Subcutaneous adipose tissue (tissue), 4 donors: ENCODE results near the gene MGAT3. TPM values are rescaled to one million over a fixed set of nuclear protein-coding genes. Genes with fewer than 3 reads are reported as not detected.

Experiments
- total RNA-seq, 4 donors: library from RNA; depleted of rRNA; stranded (reverse); fragments of >200 nt; gene quantifications; one replicate each; pipeline ENCODE4 v1.1.0, GENCODE V29; 2016
- TF ChIP-seq, protein P1 (sequence below): fragments of 450-650 bp; IDR thresholded peaks from one replicate; pipeline ENCODE4 v1.5.1; 2016; ENCODE audit warnings: low read depth, mild to moderate bottlenecking, control low read depth, antibody characterized with exemption, moderate library complexity

MGAT3 gene
- total RNA-seq, 4 donors from 2014 or later, result 6.5 to 13.4 (median 10.5) TPM

DNA sequence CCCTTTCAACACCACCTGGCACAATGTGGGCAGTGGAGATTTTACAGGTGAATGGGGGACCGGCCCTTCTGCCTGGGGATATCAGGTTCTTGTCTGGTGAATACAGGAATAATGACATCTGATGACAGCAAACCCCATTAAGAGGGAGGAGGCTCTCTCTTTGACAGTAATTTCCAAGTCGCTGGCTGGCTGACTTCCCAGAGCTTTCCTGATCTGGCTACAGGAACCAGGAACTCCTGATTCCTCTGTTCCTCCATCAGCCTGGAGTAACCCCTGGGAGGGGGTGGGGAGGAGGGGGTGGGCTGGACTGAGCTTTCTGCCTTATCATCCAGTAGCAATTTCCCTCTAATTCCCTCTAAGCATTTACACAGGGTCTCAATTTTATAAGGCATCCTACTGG, 41.6 kb downstream of the MGAT3 start:
- TF ChIP-seq, protein P1, sequence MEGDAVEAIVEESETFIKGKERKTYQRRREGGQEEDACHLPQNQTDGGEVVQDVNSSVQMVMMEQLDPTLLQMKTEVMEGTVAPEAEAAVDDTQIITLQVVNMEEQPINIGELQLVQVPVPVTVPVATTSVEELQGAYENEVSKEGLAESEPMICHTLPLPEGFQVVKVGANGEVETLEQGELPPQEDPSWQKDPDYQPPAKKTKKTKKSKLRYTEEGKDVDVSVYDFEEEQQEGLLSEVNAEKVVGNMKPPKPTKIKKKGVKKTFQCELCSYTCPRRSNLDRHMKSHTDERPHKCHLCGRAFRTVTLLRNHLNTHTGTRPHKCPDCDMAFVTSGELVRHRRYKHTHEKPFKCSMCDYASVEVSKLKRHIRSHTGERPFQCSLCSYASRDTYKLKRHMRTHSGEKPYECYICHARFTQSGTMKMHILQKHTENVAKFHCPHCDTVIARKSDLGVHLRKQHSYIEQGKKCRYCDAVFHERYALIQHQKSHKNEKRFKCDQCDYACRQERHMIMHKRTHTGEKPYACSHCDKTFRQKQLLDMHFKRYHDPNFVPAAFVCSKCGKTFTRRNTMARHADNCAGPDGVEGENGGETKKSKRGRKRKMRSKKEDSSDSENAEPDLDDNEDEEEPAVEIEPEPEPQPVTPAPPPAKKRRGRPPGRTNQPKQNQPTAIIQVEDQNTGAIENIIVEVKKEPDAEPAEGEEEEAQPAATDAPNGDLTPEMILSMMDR, result no peak

DNA sequence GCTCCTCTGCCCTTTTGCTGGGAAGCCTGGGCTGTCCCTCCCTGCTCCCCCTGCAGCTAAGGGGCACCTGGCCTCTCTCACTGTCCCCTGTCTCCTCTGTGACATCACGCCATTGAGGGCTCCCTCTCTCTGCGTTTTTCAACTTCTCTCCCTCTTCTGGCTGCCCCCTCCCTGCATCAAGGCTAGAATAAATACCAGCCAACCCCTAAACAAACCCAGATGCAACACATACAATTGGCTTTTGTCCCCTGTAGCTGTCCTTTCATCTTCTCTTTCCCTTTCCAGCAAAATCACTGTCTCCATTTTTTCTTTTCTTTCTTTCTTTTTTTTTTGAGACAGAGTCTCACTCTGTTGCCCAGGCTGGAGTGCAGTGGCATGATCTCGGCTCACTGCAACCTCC, 42.0 kb downstream of the MGAT3 start:
- TF ChIP-seq, protein P1, result no peak

DNA sequence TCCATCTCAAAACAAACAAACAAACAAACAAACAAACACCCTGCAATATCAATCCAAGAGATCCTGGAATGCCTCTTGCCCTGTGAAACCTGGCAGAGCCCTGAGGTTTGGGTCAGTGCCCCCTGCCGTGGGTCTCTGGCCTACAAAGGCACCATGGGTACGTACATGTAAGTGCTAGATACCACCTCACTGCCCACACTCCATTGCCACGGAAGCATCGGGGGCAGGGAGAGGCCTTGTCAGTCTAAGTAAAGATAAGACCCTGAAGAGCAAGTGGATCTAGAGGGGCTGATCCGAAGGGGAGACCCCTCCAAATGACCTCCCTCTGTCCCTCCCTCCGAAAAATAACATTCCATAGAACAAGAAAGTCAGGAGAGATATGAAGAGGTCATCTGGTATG, 43.3 kb downstream of the MGAT3 start:
- TF ChIP-seq, protein P1, result no peak

DNA sequence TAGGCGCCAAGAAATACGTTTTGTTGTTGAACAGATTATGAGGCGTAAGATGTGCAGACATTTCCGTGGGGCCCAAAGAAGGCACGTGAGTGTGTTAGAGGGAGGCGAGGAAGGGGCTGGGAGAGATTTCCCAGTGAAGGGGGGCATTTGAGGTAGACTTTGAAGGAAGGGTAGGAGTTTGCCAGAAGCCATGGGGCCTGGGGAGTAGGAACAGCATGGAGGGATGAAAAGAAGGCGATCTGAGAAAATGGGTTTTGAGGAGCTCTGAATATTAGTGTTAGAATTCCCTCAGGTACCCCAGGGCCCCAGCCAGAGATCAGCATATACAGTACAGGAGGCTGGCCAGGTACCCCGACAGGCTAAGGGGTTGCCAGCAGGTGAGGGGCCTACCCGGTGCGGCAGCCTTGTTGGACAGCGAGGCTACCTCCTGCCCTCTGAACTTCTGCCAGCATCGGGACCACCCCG, 44.9 kb downstream of the MGAT3 start:
- TF ChIP-seq, protein P1, result no peak

DNA sequence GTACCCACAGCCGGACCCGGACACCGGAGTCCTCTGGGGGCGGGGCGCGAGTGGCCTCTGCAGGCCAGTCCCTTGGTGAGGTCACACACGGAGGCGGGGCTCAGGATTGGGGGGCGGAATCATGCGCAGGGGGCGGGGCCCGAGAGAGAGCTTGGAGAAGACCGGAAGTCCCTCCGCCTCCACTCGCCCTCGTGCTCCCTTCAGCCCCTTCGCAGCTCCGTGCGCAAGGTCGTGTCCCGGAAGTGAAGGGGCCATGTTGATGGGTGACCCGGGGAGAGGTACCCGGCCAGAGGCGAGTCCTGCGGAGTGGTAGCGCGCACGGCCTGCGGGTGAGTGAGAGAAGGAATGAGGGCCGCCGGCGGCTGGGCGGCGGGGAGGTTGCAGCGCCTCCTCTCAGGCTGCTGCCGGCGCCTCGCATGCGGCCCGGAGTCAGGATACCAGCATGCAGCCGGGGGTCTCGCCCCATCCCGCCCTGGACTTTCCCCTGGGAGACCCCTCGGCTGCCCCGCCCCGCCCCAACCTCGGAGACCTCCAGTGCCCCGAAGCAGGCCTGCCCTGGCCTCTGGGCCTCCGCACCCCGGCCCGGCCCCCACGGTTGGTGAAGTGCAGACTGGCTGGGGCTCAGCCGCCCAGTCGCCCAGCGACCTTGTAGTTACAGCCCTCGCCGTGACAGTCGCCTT, 45.4 kb downstream of the MGAT3 start, which contains the start of gene MIEF1:
MIEF1 (plus strand) TSS at position 182 of the 680 bp plus-strand sequence. CDS start 9,005 bp downstream, outside the sequence.
- TF ChIP-seq, protein P1, result no peak

DNA sequence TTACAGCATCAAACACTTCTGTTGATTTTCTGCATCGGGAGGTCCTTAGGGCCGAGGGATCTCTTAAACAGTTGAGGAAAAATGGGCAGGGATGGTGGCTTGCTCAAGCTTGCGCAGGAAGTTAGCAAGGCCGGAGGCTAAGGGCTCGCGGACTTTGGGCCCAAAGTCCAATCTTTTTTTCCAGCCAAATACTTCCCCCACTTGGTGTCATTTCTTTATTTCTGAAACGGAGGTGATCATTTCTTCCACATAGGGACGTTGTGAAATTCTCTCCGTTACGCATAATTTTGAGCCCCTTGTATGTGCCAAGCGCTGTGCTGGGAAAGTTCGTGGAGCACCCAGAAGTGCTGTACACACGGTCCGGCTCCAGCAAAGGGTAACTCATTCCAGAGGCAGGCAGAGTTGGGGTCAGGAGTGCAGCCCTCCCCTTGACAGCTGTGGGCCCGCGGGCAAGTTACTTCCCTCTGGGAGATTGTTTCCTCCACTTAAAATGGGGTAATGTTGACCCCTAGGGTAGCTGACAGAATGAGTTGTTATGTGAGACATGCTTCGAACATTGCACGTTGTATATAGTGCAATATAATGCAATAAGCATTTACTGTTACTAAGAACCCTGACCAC, 46.1 kb downstream of the MGAT3 start:
- TF ChIP-seq, protein P1, result no peak

DNA sequence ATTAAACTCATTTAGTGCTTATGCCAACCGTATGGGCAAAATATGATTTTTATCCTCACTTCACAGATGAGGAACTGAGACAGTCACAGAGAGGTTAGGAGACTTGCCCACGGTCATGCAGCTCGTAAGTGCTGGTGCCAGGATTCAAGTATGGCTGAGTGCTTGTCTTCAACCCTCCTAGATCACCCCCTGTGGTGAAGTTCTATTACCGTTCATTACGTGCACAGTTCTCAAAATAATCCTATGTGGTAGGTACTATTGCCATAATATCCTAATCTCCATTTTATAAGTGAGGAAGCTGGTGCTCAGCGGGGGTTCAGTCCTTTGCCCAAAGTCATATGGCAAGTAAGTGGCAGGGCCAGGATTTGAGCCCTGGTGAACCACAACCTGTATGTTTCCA, 46.8 kb downstream of the MGAT3 start:
- TF ChIP-seq, protein P1, result no peak
